RPMI8226 (cell line): Measurements from ENCODE around the gene ZAR1L.

Source experiments
- DNase-seq: peaks from one replicate; pipeline ENCODE4 v3.0.0-alpha.2; 2015

ZAR1L gene

GRCh38 chr13:32253911-32254399 is 61.2 kb downstream of the ZAR1L start:
- no peak for DNase-seq
